OCI-LY3 (cell line): ENCODE data around the gene TMEM253.

Experiments used
- H2AFZ ChIP-seq: fragments of 200-600, 300-600 bp; shearing (Covaris generic); 2 replicates; pipeline ENCODE4 v1.6.0; 2014; ENCODE audit warnings: antibody characterized with exemption, low read depth, low read length
- H3K27ac ChIP-seq: fragments of 200-600, 300-600 bp; sonication (generic); 2 replicates; pipeline ENCODE4 v1.5.1; 2014; ENCODE audit warnings: mild to moderate bottlenecking, low read length, moderate library complexity, mixed read lengths
- H3K27me3 ChIP-seq: fragments of 200-600, 300-600 bp; sonication (generic); 2 replicates; pipeline ENCODE4 v1.6.1; 2014; ENCODE audit warnings: low read depth, low read length, mixed read lengths
- H3K36me3 ChIP-seq: fragments of 200-600, 300-600 bp; sonication (generic); replicated peaks from 2 replicates; pipeline ENCODE3; 2014; ENCODE audit warnings: low read depth, low read length, mixed read lengths
- H3K4me1 ChIP-seq: fragments of 300-600, 200-600 bp; sonication (generic); 2 replicates; pipeline ENCODE4 v1.6.1; 2014; ENCODE audit warnings: low read length, mixed read lengths
- H3K4me2 ChIP-seq: fragments of 200-600, 300-600 bp; sonication (generic); 2 replicates; pipeline ENCODE4 v1.6.1; 2014; ENCODE audit warnings: low read length, mixed read lengths
- H3K4me3 ChIP-seq: fragments of 300-600, 200-600 bp; sonication (generic); 2 replicates; pipeline ENCODE4 v1.5.1; 2014; ENCODE audit warnings: antibody characterized with exemption, mild to moderate bottlenecking, low read length, moderate library complexity
- H3K79me2 ChIP-seq: fragments of 300-600, 200-600 bp; shearing (Covaris generic); 2 replicates; pipeline ENCODE4 v1.6.1; 2014; ENCODE audit warnings: mild to moderate bottlenecking, low read length, mixed read lengths
- H3K9ac ChIP-seq: fragments of 300-600, 200-600 bp; shearing (Covaris generic); 2 replicates; pipeline ENCODE4 v1.6.0; 2014; ENCODE audit warnings: mild to moderate bottlenecking, low read length, moderate library complexity
- H3K9me3 ChIP-seq: fragments of 200-600, 300-600 bp; shearing (Covaris generic); 2 replicates; pipeline ENCODE4 v1.6.1; 2014; ENCODE audit warnings: low read length, mixed read lengths; ENCODE audit not compliant: insufficient read depth
- H4K20me1 ChIP-seq: fragments of 200-600, 300-600 bp; sonication (generic); 2 replicates; pipeline ENCODE4 v1.6.1; 2016; ENCODE audit warnings: low read length, mixed read lengths; ENCODE audit not compliant: insufficient read depth
- EZH2phosphoT487 ChIP-seq: fragments of 200-600 bp; shearing (Covaris generic); IDR thresholded peaks from 2 replicates; pipeline ENCODE4 v1.6.1; 2018; ENCODE audit warnings: antibody characterized with exemption, mixed run types, low read depth
- TF ChIP-seq, protein P1 (sequence below): fragments of 200-600, 300-600 bp; sonication (generic); IDR thresholded peaks from 2 replicates; pipeline ENCODE4 v1.5.1; 2014; ENCODE audit warnings: antibody characterized with exemption, low read length, low read depth

The TMEM253 gene

GRCh38 chr14:21102521-21103410 is 1.9 kb downstream of the TMEM253 start:
- Histone ChIP-seq H2AFZ (peak overlapping the region; percentile 57), H3K4me1 (peaks cover 37% of the 10 kb centered on the region), H4K20me1 (no peaks in the 10 kb centered on the region), H3K4me2 (peak overlapping the region; percentile 93), H3K27me3 (no peaks in the 10 kb centered on the region), H3K36me3 (no peaks in the 10 kb centered on the region), H3K4me3 (peak overlapping the region; percentile 84), H3K79me2 (no peaks in the 10 kb centered on the region), H3K9ac (peak overlapping the region; percentile 92), H3K9me3 (no peaks in the 10 kb centered on the region), H3K27ac (0 out of 2 replicates have a peak overlapping the region, but pooled peaks have one; percentile 1)
- no peak for TF ChIP-seq EZH2phosphoT487

DNA sequence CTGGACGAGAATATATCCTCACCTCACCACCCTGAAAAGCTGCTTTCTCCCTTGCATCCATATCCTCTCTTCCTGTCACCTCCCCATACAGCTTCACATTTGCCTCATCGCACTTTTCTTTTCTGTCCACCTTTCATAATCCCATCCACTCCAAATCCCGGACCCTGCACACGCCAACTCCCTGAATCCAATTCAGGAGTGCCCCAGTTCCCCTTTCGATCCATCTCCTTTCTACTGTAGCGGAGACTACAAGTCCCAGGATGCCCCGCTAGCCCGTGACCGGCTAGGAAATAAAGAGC is 2.5 kb downstream of the TMEM253 start:
- H4K20me1 ChIP-seq: no peaks in the 10 kb centered on the region
- peaks cover 43% of the 10 kb centered on the region for H3K4me1 ChIP-seq
- H3K9me3 ChIP-seq: no peaks in the 10 kb centered on the region
- peak overlapping the region; percentile 93 for H3K4me2 ChIP-seq
- peak overlapping the region; percentile 1; the same call in 1 of the 2 replicates for H3K27ac ChIP-seq
- H3K9ac ChIP-seq: peak overlapping the region; percentile 92
- no peaks in the 10 kb centered on the region for H3K79me2 ChIP-seq
- H2AFZ ChIP-seq: peak overlapping the region; percentile 57
- no peaks in the 10 kb centered on the region for H3K36me3 ChIP-seq
- TF ChIP-seq EZH2phosphoT487: no peak
- TF ChIP-seq, protein P1, sequence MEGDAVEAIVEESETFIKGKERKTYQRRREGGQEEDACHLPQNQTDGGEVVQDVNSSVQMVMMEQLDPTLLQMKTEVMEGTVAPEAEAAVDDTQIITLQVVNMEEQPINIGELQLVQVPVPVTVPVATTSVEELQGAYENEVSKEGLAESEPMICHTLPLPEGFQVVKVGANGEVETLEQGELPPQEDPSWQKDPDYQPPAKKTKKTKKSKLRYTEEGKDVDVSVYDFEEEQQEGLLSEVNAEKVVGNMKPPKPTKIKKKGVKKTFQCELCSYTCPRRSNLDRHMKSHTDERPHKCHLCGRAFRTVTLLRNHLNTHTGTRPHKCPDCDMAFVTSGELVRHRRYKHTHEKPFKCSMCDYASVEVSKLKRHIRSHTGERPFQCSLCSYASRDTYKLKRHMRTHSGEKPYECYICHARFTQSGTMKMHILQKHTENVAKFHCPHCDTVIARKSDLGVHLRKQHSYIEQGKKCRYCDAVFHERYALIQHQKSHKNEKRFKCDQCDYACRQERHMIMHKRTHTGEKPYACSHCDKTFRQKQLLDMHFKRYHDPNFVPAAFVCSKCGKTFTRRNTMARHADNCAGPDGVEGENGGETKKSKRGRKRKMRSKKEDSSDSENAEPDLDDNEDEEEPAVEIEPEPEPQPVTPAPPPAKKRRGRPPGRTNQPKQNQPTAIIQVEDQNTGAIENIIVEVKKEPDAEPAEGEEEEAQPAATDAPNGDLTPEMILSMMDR: no peak; the same call in 1 of the 2 replicates
- no peaks in the 10 kb centered on the region for H3K27me3 ChIP-seq
- H3K4me3 ChIP-seq: peak overlapping the region; percentile 84

GRCh38 chr14:21103710-21104447 is 3.0 kb downstream of the TMEM253 start:
- H3K4me3 ChIP-seq: peak overlapping the region; percentile 84
- no peaks in the 10 kb centered on the region for H3K9me3 ChIP-seq
- no peaks in the 10 kb centered on the region for H3K27me3 ChIP-seq
- H3K4me2 ChIP-seq: peak overlapping the region; percentile 93
- H3K4me1 ChIP-seq: peaks cover 48% of the 10 kb centered on the region
- TF ChIP-seq, protein P1: peak; percentile 63; the same call in 1 of the 2 replicates
- TF ChIP-seq EZH2phosphoT487: no peak
- peak overlapping the region; percentile 68 for H3K27ac ChIP-seq
- no peaks in the 10 kb centered on the region for H3K36me3 ChIP-seq
- H3K9ac ChIP-seq: peak overlapping the region; percentile 92
- H3K79me2 ChIP-seq: no peaks in the 10 kb centered on the region
- no peaks in the 10 kb centered on the region for H4K20me1 ChIP-seq
- no peak overlapping the region; the same call in 1 of the 2 replicates for H2AFZ ChIP-seq

- Histone ChIP-seq H3K27me3 (no peaks in the 10 kb centered on the region), H3K27ac (peak overlapping the region; percentile 68), H3K79me2 (no peaks in the 10 kb centered on the region), H3K9ac (peak overlapping the region; percentile 92), H4K20me1 (no peaks in the 10 kb centered on the region), H3K36me3 (no peaks in the 10 kb centered on the region), H3K4me2 (peak overlapping the region; percentile 93), H2AFZ (no peak overlapping the region), H3K9me3 (no peaks in the 10 kb centered on the region), H3K4me3 (peak overlapping the region; percentile 84), H3K4me1 (peaks cover 48% of the 10 kb centered on the region)
- TF ChIP-seq, protein P1: peak; percentile 96
- TF ChIP-seq EZH2phosphoT487: no peak
These were observed 3.7 kb downstream of the TMEM253 start for GRCh38 chr14:21104448-21105060.
